ENCODE measurements around the gene AJAP1.

DNA sequence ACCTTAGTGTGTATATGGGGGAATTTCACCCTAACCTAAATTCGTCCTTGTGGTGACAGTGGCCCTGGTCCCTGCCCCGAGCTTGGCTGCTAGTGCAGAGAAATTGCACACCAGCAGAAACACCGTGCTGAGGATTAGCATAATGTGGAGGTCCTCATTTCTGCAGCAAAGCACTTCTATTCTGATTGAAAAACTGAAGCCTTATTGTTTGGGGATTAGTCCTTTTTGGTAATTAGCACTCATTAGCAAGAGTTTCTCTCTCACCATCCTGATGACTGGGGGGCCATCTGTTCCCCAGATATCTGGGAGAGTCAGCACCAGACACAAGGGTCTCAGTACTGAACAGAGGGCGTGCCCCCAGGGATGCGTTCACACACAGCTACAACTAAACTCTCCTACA, 55.2 kb downstream of the AJAP1 start:
- TF ChIP-seq, protein P1, sequence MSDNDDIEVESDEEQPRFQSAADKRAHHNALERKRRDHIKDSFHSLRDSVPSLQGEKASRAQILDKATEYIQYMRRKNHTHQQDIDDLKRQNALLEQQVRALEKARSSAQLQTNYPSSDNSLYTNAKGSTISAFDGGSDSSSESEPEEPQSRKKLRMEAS (IDR thresholded peaks at IDR 0.05; ENCODE audit: low read depth, low read length), result no peak
- TF ChIP-seq CTCF (IDR thresholded peaks at IDR 0.05; ENCODE audit: low read depth, low read length) (no peak), POLR2A (IDR thresholded peaks at IDR 0.05; ENCODE audit: extremely low read depth, insufficient read length) (no peak), MYC (IDR thresholded peaks at IDR 0.05; ENCODE audit: low read depth, low read length) (no peak)
